GM12873 (cell line): Measurements from ENCODE around the gene APLF.

Source experiments
- TF ChIP-seq, protein P1 (sequence below): IDR thresholded peaks from 2 replicates; pipeline ENCODE4 v1.5.1; 2012; ENCODE audit warnings: low read depth, mild to moderate bottlenecking, moderate library complexity, low read length, control low read depth; ENCODE audit not compliant: insufficient read depth; ENCODE audit errors: missing control alignments

Gene APLF

GRCh38 chr2:68553098-68553497, 85.7 kb downstream of the APLF start:
- TF ChIP-seq, protein P1, sequence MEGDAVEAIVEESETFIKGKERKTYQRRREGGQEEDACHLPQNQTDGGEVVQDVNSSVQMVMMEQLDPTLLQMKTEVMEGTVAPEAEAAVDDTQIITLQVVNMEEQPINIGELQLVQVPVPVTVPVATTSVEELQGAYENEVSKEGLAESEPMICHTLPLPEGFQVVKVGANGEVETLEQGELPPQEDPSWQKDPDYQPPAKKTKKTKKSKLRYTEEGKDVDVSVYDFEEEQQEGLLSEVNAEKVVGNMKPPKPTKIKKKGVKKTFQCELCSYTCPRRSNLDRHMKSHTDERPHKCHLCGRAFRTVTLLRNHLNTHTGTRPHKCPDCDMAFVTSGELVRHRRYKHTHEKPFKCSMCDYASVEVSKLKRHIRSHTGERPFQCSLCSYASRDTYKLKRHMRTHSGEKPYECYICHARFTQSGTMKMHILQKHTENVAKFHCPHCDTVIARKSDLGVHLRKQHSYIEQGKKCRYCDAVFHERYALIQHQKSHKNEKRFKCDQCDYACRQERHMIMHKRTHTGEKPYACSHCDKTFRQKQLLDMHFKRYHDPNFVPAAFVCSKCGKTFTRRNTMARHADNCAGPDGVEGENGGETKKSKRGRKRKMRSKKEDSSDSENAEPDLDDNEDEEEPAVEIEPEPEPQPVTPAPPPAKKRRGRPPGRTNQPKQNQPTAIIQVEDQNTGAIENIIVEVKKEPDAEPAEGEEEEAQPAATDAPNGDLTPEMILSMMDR, result no peak

DNA sequence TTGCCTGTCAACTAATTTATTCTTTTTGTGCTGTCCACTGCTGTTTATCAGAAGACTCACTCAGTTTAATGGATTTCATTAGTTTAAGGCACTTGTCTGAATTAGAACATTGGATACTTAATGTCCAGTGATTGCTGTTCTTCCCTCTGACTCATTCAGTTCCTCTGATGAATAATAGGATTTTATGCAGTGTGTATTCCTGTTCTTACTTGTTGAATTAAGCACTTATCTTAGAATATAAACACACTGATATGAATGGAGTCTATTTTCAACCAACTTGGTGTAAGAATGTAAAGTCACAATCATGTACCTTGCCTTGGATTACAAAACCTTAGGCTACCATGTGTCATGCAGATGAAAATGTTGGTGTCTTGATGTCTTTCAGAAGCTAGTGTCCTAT, 89.0 kb downstream of the APLF start:
- TF ChIP-seq, protein P1, result no peak

GRCh38 chr2:68558576-68558975, 91.2 kb downstream of the APLF start:
- TF ChIP-seq, protein P1, result no peak

DNA sequence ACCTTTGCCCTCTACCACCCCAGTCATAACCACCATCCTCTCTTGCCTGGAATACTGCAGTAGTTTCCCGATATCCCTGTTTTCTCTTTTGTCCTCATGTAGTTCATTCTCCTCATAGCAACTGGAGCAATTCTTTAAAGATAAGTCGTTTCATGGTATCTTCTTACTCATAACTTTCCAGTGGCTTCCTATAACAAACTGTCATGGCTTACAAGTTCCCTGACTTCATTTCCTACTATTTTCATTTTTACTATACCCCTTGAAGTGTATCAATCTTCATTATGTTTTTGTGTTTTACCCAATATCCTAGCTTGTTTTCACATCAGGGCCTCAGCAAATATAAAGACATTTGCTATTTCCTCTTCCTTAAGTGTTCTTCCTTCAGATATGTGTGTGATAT, 92.3 kb downstream of the APLF start:
- TF ChIP-seq, protein P1, result no peak

DNA sequence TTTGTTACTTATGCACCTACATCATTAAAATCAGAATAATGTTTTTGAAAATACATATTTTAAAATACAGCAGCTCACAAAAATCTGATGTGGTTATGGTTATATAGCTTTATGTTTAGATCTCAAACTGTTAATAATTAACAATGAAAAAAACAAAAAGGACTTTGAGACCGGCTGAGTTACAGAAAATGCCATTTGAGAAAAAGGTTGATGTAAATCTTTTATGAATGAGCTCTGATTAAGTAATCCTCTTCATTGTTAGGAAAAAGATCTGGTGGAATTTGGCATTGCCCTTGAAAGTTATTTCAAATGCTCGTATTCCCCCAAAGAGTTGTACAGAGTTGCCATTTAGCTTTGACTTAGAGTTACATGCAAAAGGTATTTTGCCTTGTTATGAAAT, 93.2 kb downstream of the APLF start:
- TF ChIP-seq, protein P1, result no peak

DNA sequence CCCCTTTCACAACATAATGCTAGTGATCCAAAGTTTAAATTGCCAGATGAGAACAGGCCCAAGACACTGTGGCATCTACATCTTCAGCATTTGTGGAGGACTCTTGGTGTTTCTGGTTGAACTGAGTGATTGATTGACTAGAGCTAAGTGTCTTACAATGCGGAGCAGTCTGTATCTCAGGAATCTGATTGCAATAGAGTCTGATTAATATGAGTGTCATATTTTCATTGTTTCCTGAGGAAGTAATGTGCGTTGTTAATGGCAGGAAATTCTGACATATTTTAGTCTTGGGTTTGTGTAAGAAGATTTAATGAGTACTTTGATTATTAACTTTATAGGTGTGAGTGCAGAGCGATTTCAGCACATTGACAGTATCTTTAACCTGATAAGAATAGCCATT, 94.0 kb downstream of the APLF start:
- TF ChIP-seq, protein P1, result no peak

- TF ChIP-seq, protein P1, result no peak
Measured at GRCh38 chr2:68562934-68563333, 95.5 kb downstream of the APLF start.
